HEK293T (cell line): ENCODE data around the gene CNTNAP1.

ENCODE experiments used
- CTCF ChIA-PET: fragments of 350-600 bp; formaldehyde crosslinking; extraction: SDS; loops from one replicate; lab custom pipeline; 2021; ENCODE audit warnings: antibody characterized with exemption, inconsistent platforms; lab: Yijun Ruan, JAX
- POLR2A ChIA-PET: fragments of 350-600 bp; formaldehyde crosslinking; extraction: SDS; loops from one replicate; lab custom pipeline; 2020; ENCODE audit warnings: antibody characterized with exemption, inconsistent platforms; lab: Yijun Ruan, JAX
- DNase-seq: peaks from one replicate; pipeline ENCODE4 v3.0.0; 2012; ENCODE audit warnings: mixed read lengths; ENCODE audit errors: extremely low spot score
- BHLHE40 ChIP-seq: fragments of 450-650 bp; IDR thresholded peaks from 2 replicates; pipeline ENCODE4 v1.6.1; 2016; ENCODE audit warnings: mild to moderate bottlenecking, moderate library complexity, borderline replicate concordance
- CTBP1 ChIP-seq: fragments of 450-650 bp; IDR thresholded peaks from 2 replicates; pipeline ENCODE4 v1.6.1; 2016; ENCODE audit warnings: borderline replicate concordance
- ELF4 ChIP-seq: fragments of 450-650 bp; IDR thresholded peaks from 2 replicates; pipeline ENCODE4 v1.6.1; 2017; ENCODE audit warnings: antibody characterized with exemption
- FOXA1 ChIP-seq: fragments of 450-650 bp; IDR thresholded peaks from 2 replicates; pipeline ENCODE4 v1.6.1; 2016; ENCODE audit warnings: mild to moderate bottlenecking
- FOXK2 ChIP-seq: fragments of 450-650 bp; IDR thresholded peaks from 2 replicates; pipeline ENCODE4 v1.6.1; 2016; ENCODE audit warnings: mild to moderate bottlenecking
- FOXM1 ChIP-seq: fragments of 450-650 bp; IDR thresholded peaks from 2 replicates; pipeline ENCODE4 v1.6.1; 2017; ENCODE audit warnings: mild to moderate bottlenecking, borderline replicate concordance
- HDGF ChIP-seq: fragments of 450-650 bp; IDR thresholded peaks from 2 replicates; pipeline ENCODE4 v1.6.1; 2017; ENCODE audit warnings: antibody characterized with exemption, borderline replicate concordance
- L3MBTL2 ChIP-seq: fragments of 450-650 bp; conservative IDR thresholded peaks from 2 replicates; pipeline ENCODE4 v1.6.1; 2016; ENCODE audit warnings: mild to moderate bottlenecking
- LEF1 ChIP-seq: fragments of 450-650 bp; IDR thresholded peaks from 2 replicates; pipeline ENCODE4 v1.6.1; 2017; ENCODE audit warnings: mild to moderate bottlenecking, borderline replicate concordance
- NFRKB ChIP-seq: fragments of 450-650 bp; IDR thresholded peaks from 2 replicates; pipeline ENCODE4 v1.6.1; 2016; ENCODE audit warnings: mild to moderate bottlenecking, moderate library complexity
- PKNOX1 ChIP-seq: fragments of 450-650 bp; IDR thresholded peaks from 2 replicates; pipeline ENCODE4 v1.6.1; 2016
- SP1 ChIP-seq: fragments of 450-650 bp; IDR thresholded peaks from 2 replicates; pipeline ENCODE4 v1.6.1; 2017
- SUZ12 ChIP-seq: fragments of 450-650 bp; IDR thresholded peaks from 2 replicates; pipeline ENCODE4 v1.6.1; 2016; ENCODE audit warnings: mild to moderate bottlenecking
- TARDBP ChIP-seq: fragments of 450-650 bp; IDR thresholded peaks from 2 replicates; pipeline ENCODE4 v1.6.1; 2016
- ZNF384 ChIP-seq: fragments of 450-650 bp; IDR thresholded peaks from 2 replicates; pipeline ENCODE4 v1.6.1; 2016

The CNTNAP1 gene

GRCh38 chr17:42748202-42748907 is 66.0 kb downstream of the CNTNAP1 start:
- no peak for TF ChIP-seq ELF4
- ChIA-PET POLR2A (interaction anchor here (1.3 to 1.6 kb wide), 6 partner anchors 12 to 89 kb away, joined by 3 to 5 read pairs (median 4); partner anchors contain the start of genes BECN1, RAMP2, TUBG2 and VPS25), CTCF (interaction anchor here (4.7 kb wide), 1 partner anchor 15 kb away, joined by 26 read pairs; no protein-coding TSS in a partner anchor)
- no peak for DNase-seq

- ChIA-PET CTCF (interaction anchor here (0.6 to 4.7 kb wide), 4 partner anchors 9 to 171 kb away, joined by 3 to 26 read pairs (median 6); no protein-coding TSS in a partner anchor), POLR2A (interaction anchor here (0.8 to 1.6 kb wide), 9 partner anchors 12 to 90 kb away, joined by 3 to 6 read pairs (median 4); partner anchors contain the start of genes BECN1, RAMP2, TUBG2 and VPS25)
- DNase-seq = no peak
- TF ChIP-seq ZNF384 (no peak), TARDBP (no peak), BHLHE40 (no peak), NFRKB (no peak), SP1 (no peak), L3MBTL2 (no peak), FOXK2 (no peak), SUZ12 (no peak), ELF4 (no peak), HDGF (no peak), LEF1 (no peak), FOXA1 (no peak), PKNOX1 (no peak), CTBP1 (no peak), FOXM1 (no peak)
Measured at GRCh38 chr17:42748908-42749798, 66.8 kb downstream of the CNTNAP1 start.
